BE2C (cell line): ENCODE measurements around the gene NMD3.
A peak's percentile ranks its signal among the peaks of the same experiment; 100 is the strongest.

Source experiments
- DNase-seq: peaks from one replicate; pipeline ENCODE4 v3.0.0-alpha.2; 2020
- H3K27me3 ChIP-seq: fragments of 250-450 bp; sonication (Bioruptor Pico); 2 replicates; pipeline ENCODE4 v1.5.1; 2020; ENCODE audit warnings: mild to moderate bottlenecking
- H3K36me3 ChIP-seq: fragments of 250-450 bp; sonication (Bioruptor Pico); 2 replicates; pipeline ENCODE4 v1.5.1; 2020; ENCODE audit warnings: mild to moderate bottlenecking
- H3K4me1 ChIP-seq: fragments of 250-450 bp; sonication (Bioruptor Pico); 2 replicates; pipeline ENCODE4 v1.5.1; 2020
- H3K4me3 ChIP-seq: 2 replicates; pipeline ENCODE4 v1.5.1; 2011; ENCODE audit warnings: low read depth, low read length
- H3K9me3 ChIP-seq: fragments of 250-450 bp; sonication (Bioruptor Pico); 2 replicates; pipeline ENCODE4 v1.5.1; 2020
- CTCF ChIP-seq: IDR thresholded peaks from 2 replicates; pipeline ENCODE4 v1.5.1; 2012; ENCODE audit warnings: mild to moderate bottlenecking, low read depth, low read length

The NMD3 gene

GRCh38 chr3:161267646-161268045, 46.5 kb downstream of the NMD3 start:
- peaks cover 8% of the 10 kb centered on the region for H3K4me1 ChIP-seq
- peaks cover 7% of the 10 kb centered on the region for H3K36me3 ChIP-seq
- no peak for DNase-seq
- H3K27me3 ChIP-seq = no peaks in the 10 kb centered on the region
- H3K4me3 ChIP-seq = no peak overlapping the region
- H3K9me3 ChIP-seq = no peaks in the 10 kb centered on the region; the same call in 1 of the 2 replicates
- no peak for TF ChIP-seq CTCF

- no peak for DNase-seq
- no peaks in the 10 kb centered on the region for H3K27me3 ChIP-seq
- peaks cover 7% of the 10 kb centered on the region for H3K36me3 ChIP-seq
- H3K4me1 ChIP-seq = peaks cover 8% of the 10 kb centered on the region
- H3K4me3 ChIP-seq = no peak overlapping the region
- TF ChIP-seq CTCF = no peak
- no peaks in the 10 kb centered on the region; the same call in 1 of the 2 replicates for H3K9me3 ChIP-seq
These were observed 47.5 kb downstream of the NMD3 start for GRCh38 chr3:161268601-161269000.

- Histone ChIP-seq H3K9me3 (no peaks in the 10 kb centered on the region), H3K36me3 (no peaks in the 10 kb centered on the region; the same call in 1 of the 2 replicates), H3K4me1 (peaks cover 8% of the 10 kb centered on the region), H3K27me3 (no peaks in the 10 kb centered on the region), H3K4me3 (no peak overlapping the region)
- no peak for DNase-seq
- TF ChIP-seq CTCF = no peak
These were observed 49.9 kb downstream of the NMD3 start for GRCh38 chr3:161270991-161271390.

- no peak for TF ChIP-seq CTCF
- no peaks in the 10 kb centered on the region for H3K9me3 ChIP-seq
- no peak for DNase-seq
These were observed 50.5 kb downstream of the NMD3 start for GRCh38 chr3:161271646-161272045.

GRCh38 chr3:161272524-161272923, 51.4 kb downstream of the NMD3 start:
- no peaks in the 10 kb centered on the region for H3K27me3 ChIP-seq
- no peaks in the 10 kb centered on the region; the same call in 1 of the 2 replicates for H3K4me1 ChIP-seq
- DNase-seq = no peak
- H3K9me3 ChIP-seq = no peaks in the 10 kb centered on the region
- TF ChIP-seq CTCF = no peak
- no peak overlapping the region for H3K4me3 ChIP-seq
- no peaks in the 10 kb centered on the region; the same call in 1 of the 2 replicates for H3K36me3 ChIP-seq

More at GRCh38 chr3:161271646-161272045, 50.5 kb downstream of the NMD3 start:
- no peaks in the 10 kb centered on the region; the same call in 1 of the 2 replicates for H3K36me3 ChIP-seq
- no peak overlapping the region for H3K4me3 ChIP-seq
- peaks cover 5% of the 10 kb centered on the region for H3K4me1 ChIP-seq
- no peaks in the 10 kb centered on the region for H3K27me3 ChIP-seq

- Histone ChIP-seq H3K9me3 (no peaks in the 10 kb centered on the region), H3K4me1 (no peaks in the 10 kb centered on the region), H3K27me3 (no peaks in the 10 kb centered on the region), H3K36me3 (no peaks in the 10 kb centered on the region; the same call in 1 of the 2 replicates), H3K4me3 (no peak overlapping the region)
- peak; percentile 58 for TF ChIP-seq CTCF
- DNase-seq = peak; percentile 34
These were observed 52.6 kb downstream of the NMD3 start for GRCh38 chr3:161273589-161274218.
